GM20431 (cell line): ENCODE results near the gene PHLPP1.

Source experiments
- in situ Hi-C: fragments of 300-500 bp; cut with MseI, MboI; formaldehyde crosslinking; loops from one replicate; pipeline ENCODE4 v1.15.0; 2020; ENCODE audit warnings: low sequenced_read_pairs; ENCODE audit not compliant: unreplicated experiment

The PHLPP1 gene

GRCh38 chr18:62838475-62839098, 123.2 kb downstream of the PHLPP1 start:
- in situ Hi-C loops: no loop called here

DNA sequence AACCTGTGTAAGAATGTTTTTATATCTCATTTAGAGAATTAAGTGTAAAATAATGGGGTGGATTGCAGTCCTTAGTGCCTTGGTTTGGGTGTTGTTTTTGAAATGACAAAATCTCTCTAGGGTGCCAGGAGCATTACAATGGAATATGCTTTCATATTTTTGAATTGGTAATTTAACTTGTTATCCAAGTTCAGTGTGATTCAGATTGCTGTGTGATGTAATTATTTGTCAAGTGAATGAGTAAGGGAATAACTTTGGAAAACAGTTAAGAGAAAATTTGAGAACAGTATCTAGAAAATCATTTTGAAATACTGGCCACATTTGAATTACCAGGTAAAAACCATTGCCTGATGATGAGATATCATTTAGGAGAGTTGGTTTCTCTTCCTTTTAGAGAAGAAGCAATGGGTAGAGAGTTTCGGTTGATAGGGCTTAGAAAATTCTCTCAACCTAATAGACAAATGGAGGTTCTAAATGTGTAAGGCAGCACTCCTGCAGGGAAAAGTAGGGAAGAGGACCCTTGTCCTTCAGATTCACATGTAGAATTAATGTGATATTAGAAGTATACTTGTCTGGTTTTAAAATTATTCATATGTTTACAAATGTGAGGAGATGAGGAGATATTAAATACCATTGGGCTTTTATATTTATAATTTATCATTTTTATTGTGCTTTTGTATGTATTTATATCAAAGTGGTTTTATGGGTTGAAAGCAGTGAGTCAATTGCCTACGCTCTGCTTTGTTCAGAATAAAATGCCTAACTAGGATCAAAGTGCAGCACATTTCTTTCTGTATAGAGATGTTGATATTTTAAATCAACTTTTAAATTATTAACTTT, 124.8 kb downstream of the PHLPP1 start:
- in situ Hi-C loops: no loop called here

DNA sequence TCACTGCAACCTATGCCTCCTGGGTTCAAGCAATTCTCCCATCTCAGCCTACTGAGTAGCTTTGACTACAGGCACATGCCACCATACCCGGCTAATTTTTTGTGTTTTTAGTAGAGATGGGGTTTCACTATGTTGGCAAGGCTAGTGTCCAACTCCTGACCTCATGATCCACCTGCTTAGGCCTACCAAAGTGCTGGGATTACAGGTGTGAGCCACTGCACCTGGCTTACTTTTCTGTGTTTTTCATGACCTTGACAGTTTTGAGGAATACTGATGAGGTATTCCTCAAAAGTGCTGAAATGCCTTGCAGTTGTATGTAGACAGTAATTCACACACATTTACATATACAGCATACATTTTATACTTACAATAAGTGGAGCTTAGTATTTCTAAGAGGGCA, 126.1 kb downstream of the PHLPP1 start:
- in situ Hi-C loops: no loop called here

GRCh38 chr18:62842898-62843297, 127.6 kb downstream of the PHLPP1 start:
- in situ Hi-C loops: no loop called here

DNA sequence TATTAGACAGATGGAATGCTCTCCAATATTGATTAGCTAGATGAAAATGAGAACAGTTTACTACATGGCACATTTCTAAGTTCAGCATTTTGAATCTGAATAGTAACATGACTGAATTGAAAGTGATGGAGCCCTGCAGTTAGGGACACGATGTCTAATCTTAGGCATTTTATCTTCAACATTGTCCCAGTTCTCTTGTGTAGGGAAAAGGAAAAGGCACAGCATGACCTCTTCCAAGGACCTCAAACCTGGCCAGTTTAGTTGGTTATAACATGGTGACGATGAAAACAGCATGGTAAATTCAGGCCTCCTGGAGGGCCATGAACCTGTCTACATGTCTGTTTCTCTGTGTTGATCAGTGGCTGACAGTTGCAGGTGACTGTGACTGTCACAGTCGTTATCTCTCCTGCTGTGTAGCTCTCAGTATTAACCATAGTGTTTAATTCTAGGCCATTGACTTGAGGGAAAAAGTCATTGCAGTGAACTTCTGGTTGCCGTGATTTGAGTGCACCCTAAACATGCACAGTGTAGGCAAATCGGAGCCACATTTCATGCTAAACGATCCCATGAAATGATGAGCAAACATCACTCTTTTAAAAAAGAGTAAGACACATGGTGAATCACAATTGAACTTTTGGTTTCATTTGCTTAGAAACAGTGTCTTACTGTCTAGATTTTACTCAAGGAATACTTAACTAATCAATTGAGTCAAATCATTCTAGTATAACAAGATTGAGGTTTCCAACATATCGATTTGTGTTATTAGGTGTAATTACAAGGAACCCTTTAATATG, 129.7 kb downstream of the PHLPP1 start:
- in situ Hi-C loops: no loop called here

GRCh38 chr18:62846313-62846712, 131.0 kb downstream of the PHLPP1 start:
- in situ Hi-C loops: no loop called here

DNA sequence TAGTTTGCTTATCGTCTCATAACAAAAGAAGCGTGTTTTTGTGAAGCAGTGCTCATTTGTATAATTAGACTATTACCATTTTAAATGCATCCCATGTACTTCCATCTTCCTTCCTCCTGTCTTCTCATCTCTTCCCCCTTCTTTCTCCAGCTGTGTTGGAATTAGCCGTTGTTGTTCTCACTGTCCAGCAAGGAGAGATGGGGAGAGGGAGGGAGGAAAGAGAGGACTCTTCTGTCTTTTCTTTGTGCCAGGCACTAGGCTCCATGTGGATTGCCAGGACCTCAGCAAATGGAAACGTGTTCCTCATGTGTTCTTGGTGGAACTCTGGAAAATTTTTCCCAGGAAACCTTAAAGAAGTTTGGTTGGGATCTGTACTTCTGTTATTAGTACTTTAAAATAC, 131.7 kb downstream of the PHLPP1 start:
- in situ Hi-C loops: no loop called here

DNA sequence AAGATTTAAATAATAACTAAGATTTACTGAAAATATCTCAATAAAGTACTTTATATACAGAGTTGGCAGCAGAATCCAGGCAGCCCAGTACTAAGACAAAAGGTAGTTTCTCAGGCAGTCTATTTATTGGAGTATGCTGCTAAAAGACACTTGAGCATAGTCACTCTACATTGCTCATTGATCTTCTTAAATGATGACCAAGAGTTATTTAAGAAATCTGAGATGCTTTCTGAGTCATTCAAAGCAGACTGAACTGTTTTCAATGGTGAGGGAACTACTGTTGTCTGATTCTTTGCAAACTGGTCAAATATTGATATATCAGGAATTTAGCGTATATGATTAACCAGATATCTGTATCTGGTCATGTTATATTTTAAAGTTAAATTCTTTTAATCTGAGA, 133.6 kb downstream of the PHLPP1 start:
- in situ Hi-C loops: no loop called here

DNA sequence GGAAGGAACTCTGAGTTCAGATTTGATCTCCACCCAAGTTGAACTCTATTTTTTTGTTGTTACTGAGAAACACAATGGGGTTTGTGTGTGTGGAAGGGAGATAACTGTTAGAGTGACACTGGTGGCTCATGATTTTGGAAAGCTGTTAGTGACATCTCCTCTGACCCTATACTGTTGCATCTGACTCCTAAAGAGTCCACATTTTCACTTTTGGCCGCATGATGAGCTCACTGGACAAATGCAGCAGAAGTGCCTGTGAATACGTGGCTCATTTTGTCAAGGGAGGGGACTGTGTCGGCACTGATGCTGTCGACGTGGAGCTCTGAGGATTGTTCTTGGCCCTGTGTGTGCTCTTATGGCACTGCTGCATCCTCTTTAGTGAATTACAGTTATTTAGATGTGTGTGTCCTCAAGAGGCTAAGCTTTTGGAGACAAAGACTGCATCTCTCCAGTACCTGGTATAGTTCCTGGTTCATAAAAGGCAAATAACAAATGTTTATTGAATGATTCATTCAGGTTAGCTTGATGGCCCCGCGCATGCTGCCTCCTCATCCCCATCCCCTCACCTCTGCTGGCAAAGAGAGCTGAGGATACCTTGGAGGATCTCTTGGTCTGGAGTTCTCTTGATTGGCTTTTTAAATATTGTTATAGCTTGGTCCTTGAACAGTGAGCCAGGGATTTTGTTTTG, 135.4 kb downstream of the PHLPP1 start:
- in situ Hi-C loops: no loop called here

DNA sequence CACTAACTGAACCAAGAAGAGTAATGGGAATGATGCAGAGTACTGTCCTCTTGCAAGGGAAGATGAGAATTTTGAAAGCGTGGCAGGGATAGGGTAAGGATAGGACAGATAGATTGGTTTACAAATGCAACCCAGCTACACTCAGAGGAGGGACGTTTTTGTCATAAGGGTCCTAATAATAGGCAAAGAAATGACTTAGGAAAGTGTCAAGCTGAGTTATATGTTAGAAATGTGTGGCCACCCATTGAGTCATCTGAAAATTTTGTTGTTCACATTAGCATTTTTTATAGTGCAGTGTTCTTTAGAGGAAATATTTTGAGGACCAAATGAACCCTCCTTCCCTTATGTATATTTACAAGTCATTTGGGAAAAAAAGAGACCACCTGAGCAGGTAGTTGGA, 137.5 kb downstream of the PHLPP1 start:
- in situ Hi-C loops: no loop called here

- in situ Hi-C loops: no loop called here
These were observed 141.0 kb downstream of the PHLPP1 start for GRCh38 chr18:62856294-62856693.

GRCh38 chr18:62857263-62857976, 142.1 kb downstream of the PHLPP1 start:
- in situ Hi-C loops: no loop called here

DNA sequence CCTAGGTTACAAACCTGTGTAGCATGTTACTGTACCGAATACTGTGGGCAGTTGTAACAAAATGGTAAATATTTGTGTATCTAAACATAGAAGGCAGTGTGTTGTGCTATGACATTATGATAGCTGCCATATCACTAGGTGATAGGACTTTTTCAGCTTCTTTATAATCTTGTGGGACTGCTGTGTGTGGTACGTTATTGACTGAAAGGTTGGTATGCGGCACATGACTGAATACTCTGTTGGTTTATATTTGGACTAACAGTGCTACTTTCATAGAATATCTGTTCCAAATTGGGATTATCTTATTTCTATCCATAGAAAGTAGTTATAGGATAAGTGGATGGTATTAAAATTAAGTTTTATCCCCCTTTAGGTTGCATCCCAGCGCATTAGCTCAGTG, 144.7 kb downstream of the PHLPP1 start:
- in situ Hi-C loops: no loop called here

GRCh38 chr18:62862466-62862865, 147.1 kb downstream of the PHLPP1 start:
- in situ Hi-C loops: no loop called here

DNA sequence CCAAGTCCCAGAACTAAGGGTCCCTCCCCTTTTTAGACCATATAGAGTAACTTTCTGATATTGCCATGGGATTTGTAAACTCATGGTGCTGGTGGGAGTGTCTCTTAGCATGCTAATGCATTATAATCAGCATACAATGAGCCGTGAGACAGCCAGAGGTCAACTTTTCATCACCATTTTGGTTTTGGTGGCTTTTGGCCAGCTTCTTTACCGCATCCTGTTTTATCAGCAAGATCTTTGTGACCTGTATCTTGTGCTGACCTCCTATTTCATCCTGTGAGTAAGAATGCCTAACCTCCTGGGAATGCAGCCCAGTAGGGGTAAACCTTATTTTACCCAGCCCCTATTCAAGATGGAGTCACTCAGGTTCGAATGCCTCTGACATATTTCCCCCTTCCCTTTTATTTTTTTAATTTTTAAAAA, 148.2 kb downstream of the PHLPP1 start:
- in situ Hi-C loops: no loop called here

DNA sequence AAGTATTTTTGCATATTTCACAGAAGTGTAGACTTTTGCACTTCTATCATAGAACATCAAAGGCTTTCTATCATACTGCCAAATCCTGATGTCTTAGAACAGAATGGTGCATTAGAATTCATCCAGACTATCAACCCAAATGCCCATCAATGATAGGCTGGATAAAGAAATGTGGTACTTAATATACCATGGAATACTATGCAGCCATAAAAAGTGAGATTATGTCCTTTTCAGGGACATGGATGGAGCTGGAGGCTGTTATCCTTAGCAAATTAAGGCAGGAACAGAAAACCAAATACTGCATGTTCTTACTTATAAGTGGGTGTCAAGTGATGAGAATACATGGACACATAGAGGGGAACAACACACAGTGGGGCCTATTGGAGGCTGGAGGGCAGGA, 150.2 kb downstream of the PHLPP1 start:
- in situ Hi-C loops: no loop called here

- in situ Hi-C loops: no loop called here
These were observed 152.2 kb downstream of the PHLPP1 start for GRCh38 chr18:62867534-62867933.

DNA sequence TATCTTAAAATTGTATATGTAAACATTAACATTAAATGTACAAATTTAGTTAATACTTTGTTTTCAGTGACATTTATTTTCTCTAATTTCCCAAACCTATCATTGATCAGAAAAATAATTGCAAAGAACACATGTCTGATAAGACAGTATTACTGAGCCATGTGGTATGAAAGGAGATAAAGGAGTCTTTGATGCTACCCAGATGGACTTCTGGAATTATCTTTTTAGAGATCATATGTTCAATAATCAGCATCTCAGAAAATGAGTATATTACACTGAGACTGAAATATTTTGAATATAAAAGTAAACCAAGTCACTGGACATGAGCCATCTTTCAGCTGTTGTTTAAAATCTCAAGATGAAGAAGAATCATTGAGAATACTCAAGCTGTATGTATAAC, 153.3 kb downstream of the PHLPP1 start:
- in situ Hi-C loops: no loop called here

DNA sequence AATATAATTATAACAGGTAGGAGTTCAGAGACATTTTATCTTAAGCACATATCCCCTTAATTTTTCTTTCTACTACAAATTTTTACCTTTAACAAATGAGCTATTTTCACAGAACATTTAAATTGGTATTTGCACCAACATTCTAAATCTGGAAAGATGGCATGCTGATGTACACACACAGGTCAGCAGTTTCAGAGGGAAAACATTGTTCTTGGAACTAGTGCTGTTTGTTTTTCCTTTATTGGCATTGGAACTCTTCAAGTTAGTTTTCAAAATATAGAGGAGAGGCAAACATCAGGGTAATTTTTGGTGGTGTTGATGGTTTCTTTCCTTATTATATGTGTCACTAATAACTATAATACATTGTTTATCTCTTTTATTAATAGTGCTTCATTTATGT, 155.3 kb downstream of the PHLPP1 start:
- in situ Hi-C loops: no loop called here

- in situ Hi-C loops: no loop called here
These were observed 160.0 kb downstream of the PHLPP1 start for GRCh38 chr18:62875323-62875722.
